Loucy (cell line): ENCODE results near the gene FBXO47.

Experiments used
- CTCF ChIP-seq: fragments of 200-600 bp; sonication (generic); conservative IDR thresholded peaks from 2 replicates; pipeline ENCODE4 v1.5.1; 2014; ENCODE audit warnings: mild to moderate bottlenecking, antibody characterized with exemption, low read length
- EZH2phosphoT487 ChIP-seq: fragments of 200-600 bp; IDR thresholded peaks from 2 replicates; pipeline ENCODE4 v1.6.1; 2018; ENCODE audit warnings: antibody characterized with exemption, mild to moderate bottlenecking, moderate library complexity, borderline replicate concordance

- TF ChIP-seq EZH2phosphoT487 (no peak), CTCF (no peak)
Measured at GRCh38 chr17:38896346-38896954, 70.8 kb downstream of the FBXO47 start.
